Lung (tissue), 12 donors: ENCODE data around the gene DNAJC11. TPM values are rescaled to one million over a fixed set of nuclear protein-coding genes. Genes with fewer than 3 reads are reported as not detected.

ENCODE experiments used
- ATAC-seq: fragments of 200-7000 bp; cut with Tn5 transposase; one replicate; pipeline ENCODE4 v1.9.1; 2020; ENCODE audit warnings: moderate number of reproducible peaks; ENCODE audit not compliant: insufficient read depth, low FRiP score
- DNase-seq, 3 donors: peaks; one replicate each; pipeline ENCODE4 v3.0.0-alpha.2; 2013 to 2017
- H3K27ac ChIP-seq, 2 donors: one replicate each; pipeline ENCODE4 v1.5.1; 2013; ENCODE audit warnings: mild to moderate bottlenecking in 2 of 2, moderate library complexity in 2 of 2, control low read depth in 1 of 2, inconsistent platforms in 1 of 2, low read depth in 1 of 2, low read length in 1 of 2
- H3K27me3 ChIP-seq, 3 donors: one replicate each; pipeline ENCODE4 v1.5.1; 2013; ENCODE audit warnings: low read length in 2 of 3; ENCODE audit not compliant: control insufficient read depth in 3 of 3, insufficient read depth in 3 of 3
- H3K36me3 ChIP-seq, 4 donors: one replicate each; pipeline ENCODE4 v1.5.1; 2013; ENCODE audit warnings: low read length in 4 of 4, mild to moderate bottlenecking in 1 of 4, moderate library complexity in 1 of 4; ENCODE audit not compliant: control insufficient read depth in 4 of 4, insufficient read depth in 4 of 4
- H3K4me1 ChIP-seq, 5 donors: one replicate each; pipeline ENCODE4 v1.5.1; 2013; ENCODE audit warnings: low read length in 5 of 5, mild to moderate bottlenecking in 2 of 5, moderate library complexity in 1 of 5; ENCODE audit not compliant: control insufficient read depth in 5 of 5, insufficient read depth in 5 of 5
- H3K4me3 ChIP-seq: one replicate; pipeline ENCODE4 v1.5.1; 2013; ENCODE audit warnings: mild to moderate bottlenecking, control low read depth, moderate library complexity
- H3K9ac ChIP-seq, 2 donors: one replicate each; pipeline ENCODE4 v1.5.1; 2013; ENCODE audit warnings: low read length in 2 of 2, control low read depth in 1 of 2; ENCODE audit not compliant: insufficient read depth in 1 of 2
- H3K9me3 ChIP-seq, 4 donors: one replicate each; pipeline ENCODE4 v1.5.1; 2013; ENCODE audit warnings: low read length in 3 of 4, mild to moderate bottlenecking in 1 of 4, moderate library complexity in 1 of 4; ENCODE audit not compliant: control insufficient read depth in 4 of 4, insufficient read depth in 3 of 4
- CTCF ChIP-seq: IDR thresholded peaks from 2 replicates; pipeline ENCODE4 v1.5.1; 2012; ENCODE audit warnings: mild to moderate bottlenecking; ENCODE audit errors: control extremely low read depth, extremely low read depth
- WGBS, 2 donors: extraction: QIAGEN DNeasy Blood & Tissue Kit; methylation state at CpG; one replicate each; pipeline ENCODE4 v1.1.7; 2013; 5-methylcytosine and 5-hydroxymethylcytosine counted together
- polyA plus RNA-seq, 2 donors: library from polyadenylated mRNA; stranded (reverse); fragments of 200-250 nt; gene quantifications; one replicate each; pipeline ENCODE4 v1.2.1, GENCODE V29; 2013
- total RNA-seq, 2 donors: library from RNA; depleted of rRNA in 1 of 2; stranded (reverse); fragments of >200 nt in 1 of 2; gene quantifications; one replicate each; pipeline ENCODE4 v1.2.1, GENCODE V29; 2014 to 2021
- donor health status: control.
- donor health status: control.
- donor health status: Bipolar disorder and iron deficiency.
- donor health status: healthy.
- donor health status: DM: yes; HTN: yes; CAD: no.

DNAJC11 gene
- total and polyA plus RNA-seq, 4 donors, result 18.6 to 43.0 (median 30.4) TPM

GRCh38 chr1:6614019-6614928 is 87.3 kb downstream of the DNAJC11 start:
- peak; percentile 59 to 72 (median 62) for DNase-seq
- H3K9ac ChIP-seq, result no peak overlapping the region
- TF ChIP-seq CTCF, result no peak

GRCh38 chr1:6613361-6614018 is 88.1 kb downstream of the DNAJC11 start, which contains the start of gene PHF13:
TSS of gene PHF13 (plus strand) at chr1:6613731. CDS start at chr1:6614067, 336 bp downstream.
- Histone ChIP-seq H3K9ac (peak within 1 kb of the TSS; percentile 58 to 92), H3K36me3 (peaks cover 0 to 7% (median 1%) of the 10 kb centered on the region in 4 donors), H3K4me1 (peaks cover 0 to 15% (median 0%) of the 10 kb centered on the region in 5 donors), H3K27ac (peak within 1 kb of the TSS; percentile 89 to 99), H3K9me3 (no peaks in the 10 kb centered on the region), H3K27me3 (no peaks in the 10 kb centered on the region), H3K4me3 (peak within 1 kb of the TSS; percentile 96)
- ATAC-seq (peak; percentile 99), DNase-seq (peak; percentile 99 to 100 (median 100))
- 1% methylated on average over 53 to 84 of the region's 84 CpGs for WGBS, 2 donors
- TF ChIP-seq CTCF, result no peak

More at GRCh38 chr1:6614019-6614928, 87.3 kb downstream of the DNAJC11 start:
- Histone ChIP-seq H3K27me3 (no peaks in the 10 kb centered on the region), H3K9me3 (no peaks in the 10 kb centered on the region), H3K27ac (peak overlapping the region; percentile 86 to 99), H3K4me1 (peaks cover 0 to 15% (median 0%) of the 10 kb centered on the region in 5 donors), H3K4me3 (peak overlapping the region; percentile 96), H3K36me3 (peaks cover 0 to 7% (median 1%) of the 10 kb centered on the region in 4 donors)
- ATAC-seq, result no peak
- WGBS, 2 donors, result 1 to 2% methylated on average over 75 to 117 of the region's 117 CpGs

- Histone ChIP-seq H3K36me3 (peaks cover 0 to 7% (median 0%) of the 10 kb centered on the region in 4 donors), H3K9me3 (no peaks in the 10 kb centered on the region), H3K27ac (peak overlapping the region; percentile 89 to 98), H3K4me3 (peak overlapping the region; percentile 79), H3K4me1 (peaks cover 0 to 15% (median 0%) of the 10 kb centered on the region in 5 donors), H3K9ac (peak overlapping the region; percentile 58 to 92), H3K27me3 (no peaks in the 10 kb centered on the region)
- TF ChIP-seq CTCF, result no peak
- ATAC-seq (peak; percentile 62), DNase-seq (peak in 2 of 3 donors; percentile 52 to 68)
- WGBS, 2 donors, result 0 to 1% methylated on average over 47 to 67 of the region's 67 CpGs
Observed at GRCh38 chr1:6612641-6613360, 88.8 kb downstream of the DNAJC11 start.
